ENCODE results near the gene BNIP5. TPM values are rescaled to one million over a fixed set of nuclear protein-coding genes. Genes with fewer than 3 reads are reported as not detected.

BNIP5 gene
- polyA plus RNA-seq, 4 donors, result 0.09 to 0.30 (median 0.20) TPM

DNA sequence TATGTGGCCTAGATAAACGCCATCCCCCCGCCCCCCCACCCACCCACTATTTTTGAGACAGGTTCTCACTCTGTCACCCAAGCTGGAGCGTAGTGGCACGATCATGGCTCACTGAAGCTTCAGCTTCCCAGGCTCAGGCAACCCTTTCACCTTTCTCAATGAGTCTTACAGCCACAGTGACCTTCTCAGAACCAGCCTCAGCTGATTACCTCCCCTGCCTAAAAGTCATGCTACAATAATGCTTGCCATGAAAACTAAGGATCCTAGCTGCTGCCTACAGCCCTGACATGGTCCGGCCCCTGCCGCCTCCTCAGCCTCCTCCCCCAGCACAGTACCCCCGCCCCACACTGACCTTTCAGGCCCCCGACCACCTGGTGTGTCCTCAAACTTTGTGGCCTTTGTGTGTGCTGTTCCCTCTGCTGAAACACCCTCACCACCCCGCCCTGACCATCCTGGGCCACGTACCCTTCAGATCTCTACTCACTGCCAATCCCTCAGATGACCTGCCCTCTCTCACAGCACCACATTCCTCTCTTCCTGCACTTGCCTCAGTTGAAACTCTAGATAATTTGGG lies 35.5 kb downstream of the BNIP5 start:
- no peak for DNase-seq (ENCODE audit: low read depth in 4 of 4, low spot score in 2 of 4)

DNA sequence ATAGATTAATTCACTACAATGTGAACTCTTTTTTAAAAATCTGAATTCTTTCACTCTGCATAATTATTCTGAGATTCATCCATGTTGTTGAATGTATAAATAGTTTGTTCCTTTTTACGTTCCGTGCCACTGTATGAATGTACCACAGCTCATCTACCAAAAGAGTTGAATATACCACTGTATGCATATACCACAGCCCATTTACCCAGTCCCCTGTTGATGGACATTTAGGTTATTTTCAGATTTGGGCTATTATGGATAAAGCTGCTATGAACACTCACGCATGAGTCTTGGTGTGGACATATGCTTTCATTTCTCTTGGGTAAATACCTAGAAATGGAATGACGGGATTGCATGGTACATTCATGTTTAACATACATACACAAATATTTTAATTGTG lies 38.7 kb downstream of the BNIP5 start:
- no peak for DNase-seq (ENCODE audit: low read depth in 4 of 4, low spot score in 2 of 4)

DNA sequence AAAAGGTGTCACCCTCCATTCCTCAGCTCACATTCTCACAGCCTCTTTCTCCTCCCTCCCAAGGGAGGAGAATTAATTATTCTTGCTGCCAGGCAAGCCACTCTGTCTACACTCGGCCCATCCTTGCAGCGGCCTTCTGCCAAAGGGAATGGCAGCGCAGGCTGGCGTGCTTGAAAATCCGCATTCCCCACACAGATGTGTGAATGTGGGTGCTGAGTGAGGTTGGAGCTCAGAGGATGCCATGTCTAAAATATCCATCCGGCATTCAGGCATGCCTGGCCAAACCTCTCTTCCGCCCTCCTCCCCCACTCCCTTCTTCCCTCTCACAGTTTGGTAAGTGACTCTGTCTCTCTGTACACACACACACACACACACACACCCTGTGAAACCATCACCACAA lies 39.2 kb downstream of the BNIP5 start:
- DNase-seq (ENCODE audit: low read depth in 4 of 4, low spot score in 2 of 4), result no peak

DNA sequence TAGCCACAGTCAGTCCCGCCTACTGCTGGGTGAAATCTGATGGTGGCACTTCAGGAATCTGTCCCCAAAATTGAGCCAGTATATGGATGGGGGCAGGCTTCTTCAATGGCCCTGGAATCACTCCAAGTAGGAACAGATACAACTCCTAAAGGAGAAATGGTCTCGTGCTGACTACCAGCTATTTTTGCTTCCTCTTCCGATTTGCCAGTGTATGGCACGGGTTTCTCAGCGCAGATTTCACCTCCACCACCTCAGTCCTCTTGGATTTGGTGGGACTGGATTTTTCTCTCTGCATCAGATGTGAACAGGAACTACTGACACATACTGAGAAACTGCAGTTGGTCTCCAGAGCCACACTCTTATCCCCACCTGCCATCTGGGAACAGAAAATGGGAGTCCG lies 39.6 kb downstream of the BNIP5 start:
- no peak for DNase-seq (ENCODE audit: low read depth in 4 of 4, low spot score in 2 of 4)

DNA sequence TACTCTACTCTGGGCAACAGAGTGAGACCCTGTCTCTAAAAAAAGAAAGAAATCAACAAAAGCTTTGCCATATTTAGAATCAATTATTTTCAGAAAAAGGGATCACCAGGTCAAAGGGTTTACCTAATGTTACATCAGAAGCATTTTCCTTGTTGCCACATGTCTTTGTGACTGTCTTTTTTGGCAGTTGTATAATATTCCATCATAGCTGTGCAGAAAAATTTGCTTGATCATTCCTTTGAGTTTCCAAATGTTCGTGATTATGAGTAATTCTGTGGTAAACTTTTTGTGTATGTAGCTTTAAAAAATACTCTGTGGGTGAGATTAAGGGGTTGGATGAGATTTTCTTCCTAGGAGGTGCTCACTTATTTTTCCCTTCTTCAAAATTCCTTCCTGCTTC lies 40.4 kb downstream of the BNIP5 start:
- DNase-seq (ENCODE audit: low read depth in 4 of 4, low spot score in 2 of 4), result no peak

DNA sequence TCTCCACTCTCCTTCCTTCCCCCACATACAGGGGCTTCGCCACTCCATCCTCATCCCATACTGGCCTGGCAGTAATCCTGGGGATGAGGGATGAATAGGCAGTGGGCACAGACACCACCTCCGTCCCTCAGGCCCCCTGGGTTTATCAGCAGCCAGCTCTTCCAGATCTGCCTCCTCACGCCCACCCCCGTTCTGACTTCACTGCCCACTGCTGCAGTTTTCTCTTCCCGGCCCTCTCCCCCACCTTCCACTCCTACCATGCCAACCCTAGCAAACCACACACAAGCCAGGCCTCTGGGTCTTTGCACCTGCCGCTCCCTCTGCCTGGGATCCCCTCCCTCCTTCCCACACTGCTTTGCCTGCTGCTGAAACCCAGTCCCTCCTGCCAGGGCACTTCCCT lies 44.5 kb downstream of the BNIP5 start:
- DNase-seq (ENCODE audit: low read depth in 4 of 4, low spot score in 2 of 4), result no peak

DNA sequence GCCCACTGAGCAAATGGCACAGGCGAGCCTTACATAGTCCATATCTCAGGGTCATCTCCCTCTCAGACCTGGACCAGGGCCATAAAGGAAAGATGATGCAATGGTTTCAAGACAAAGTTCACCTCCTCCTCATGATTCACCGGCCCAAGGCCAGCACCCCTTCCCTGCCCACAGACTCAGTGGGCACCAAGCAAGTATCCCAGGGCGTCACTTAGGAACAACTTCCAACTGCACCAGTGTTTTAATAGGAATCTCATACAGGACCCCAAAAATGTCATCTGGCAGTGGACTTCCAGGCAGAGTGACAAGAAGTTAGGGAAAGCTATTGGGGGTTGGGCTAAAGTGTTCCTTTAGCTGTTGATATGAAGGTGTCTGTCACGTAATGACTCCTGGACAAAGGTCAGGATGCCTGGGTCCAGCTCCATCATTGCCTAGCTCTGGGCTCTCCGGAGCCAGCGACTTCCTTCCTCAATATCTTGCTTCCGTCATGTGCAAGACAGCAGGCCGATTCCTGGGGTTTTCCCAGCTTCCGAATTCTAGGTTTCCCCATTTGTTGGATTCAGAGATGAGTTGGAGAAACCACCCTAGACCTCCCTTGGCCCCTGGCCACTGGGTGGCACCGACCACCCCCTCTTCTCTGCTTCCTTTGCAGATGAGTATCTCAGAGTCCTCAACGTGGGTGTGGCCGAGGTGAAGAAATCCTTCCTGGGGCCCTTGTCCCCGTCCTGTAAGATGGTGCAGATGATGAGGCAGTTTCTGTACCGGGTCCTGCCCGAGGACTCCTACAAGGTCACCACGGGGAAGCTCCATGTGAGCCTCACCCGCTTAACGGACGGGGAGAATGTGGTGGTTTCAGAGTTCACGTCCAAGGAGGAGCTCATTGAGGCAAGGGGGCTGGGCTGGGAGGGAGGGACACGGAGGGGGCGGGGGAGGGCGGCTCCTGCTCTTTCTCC lies 45.7 kb downstream of the BNIP5 start:
- no peak for DNase-seq (ENCODE audit: low read depth in 4 of 4, low spot score in 2 of 4)

DNA sequence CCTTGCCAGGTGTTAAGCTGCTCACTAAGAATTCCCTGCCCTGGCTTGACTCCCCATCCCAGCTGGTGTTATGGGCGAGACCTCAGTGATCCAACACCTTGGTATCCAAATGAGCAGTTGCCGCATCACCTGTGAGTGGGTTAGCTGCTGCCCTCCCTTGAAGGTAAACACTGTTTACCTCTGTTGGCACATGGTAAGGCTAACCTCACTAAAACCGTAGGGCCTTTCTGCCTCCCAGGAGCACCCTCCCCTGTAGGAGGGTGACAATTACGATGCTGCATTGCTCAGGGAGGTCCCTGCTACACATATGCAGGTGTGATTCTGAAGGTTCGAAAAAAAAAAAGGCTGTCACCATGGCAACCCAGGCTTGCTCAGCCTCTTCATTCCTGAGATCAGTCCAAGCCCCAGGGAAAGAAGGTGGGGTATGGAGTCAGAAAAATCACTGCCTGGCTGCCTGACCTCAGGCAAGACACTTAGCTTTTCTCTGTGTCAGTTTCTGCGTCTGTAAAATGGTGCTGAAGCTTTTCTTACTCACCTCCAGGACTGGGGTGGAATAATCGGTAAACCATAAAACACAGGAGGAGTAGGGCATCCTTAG lies 47.3 kb downstream of the BNIP5 start:
- no peak for DNase-seq (ENCODE audit: low read depth in 4 of 4, low spot score in 2 of 4)

DNA sequence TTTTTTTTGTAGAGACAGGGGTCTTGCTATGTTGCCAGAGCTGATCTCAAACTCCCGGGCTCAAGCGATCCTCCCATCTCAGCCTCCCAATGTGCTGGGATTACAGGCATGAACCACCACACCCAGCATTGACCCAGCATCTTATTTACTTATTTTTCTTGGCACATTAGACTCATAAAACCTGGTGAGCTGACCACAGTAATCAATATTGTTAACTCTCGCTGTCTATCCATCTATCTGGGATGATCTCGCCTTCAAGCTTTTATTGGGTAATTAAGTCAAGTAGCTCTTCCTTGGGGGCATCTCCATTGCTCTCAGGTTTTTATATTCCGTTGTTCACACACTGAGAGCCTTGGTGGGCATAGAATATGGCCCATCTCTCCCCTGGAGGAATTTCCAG lies 49.8 kb downstream of the BNIP5 start:
- DNase-seq (ENCODE audit: low read depth in 4 of 4, low spot score in 2 of 4), result no peak

DNA sequence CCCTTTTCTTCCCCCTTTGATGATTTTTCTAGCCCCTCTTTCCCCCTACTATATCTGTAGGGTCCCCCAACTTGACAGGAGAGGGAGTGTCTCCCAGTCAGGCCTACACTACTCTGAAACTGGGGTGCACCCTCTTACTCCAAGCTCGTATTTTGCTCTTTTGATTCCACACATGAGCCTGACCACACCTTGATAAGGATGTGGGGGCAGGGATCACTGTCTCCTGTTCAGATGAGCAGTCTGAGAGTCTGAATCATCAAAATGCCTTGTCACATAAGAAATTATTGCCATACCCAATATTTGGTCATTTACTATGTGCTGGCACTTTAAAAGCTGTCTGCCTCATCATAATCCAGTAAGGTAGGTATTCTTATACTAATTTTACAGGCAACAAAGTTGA lies 50.9 kb downstream of the BNIP5 start:
- DNase-seq (ENCODE audit: low read depth in 4 of 4, low spot score in 2 of 4), result no peak

DNA sequence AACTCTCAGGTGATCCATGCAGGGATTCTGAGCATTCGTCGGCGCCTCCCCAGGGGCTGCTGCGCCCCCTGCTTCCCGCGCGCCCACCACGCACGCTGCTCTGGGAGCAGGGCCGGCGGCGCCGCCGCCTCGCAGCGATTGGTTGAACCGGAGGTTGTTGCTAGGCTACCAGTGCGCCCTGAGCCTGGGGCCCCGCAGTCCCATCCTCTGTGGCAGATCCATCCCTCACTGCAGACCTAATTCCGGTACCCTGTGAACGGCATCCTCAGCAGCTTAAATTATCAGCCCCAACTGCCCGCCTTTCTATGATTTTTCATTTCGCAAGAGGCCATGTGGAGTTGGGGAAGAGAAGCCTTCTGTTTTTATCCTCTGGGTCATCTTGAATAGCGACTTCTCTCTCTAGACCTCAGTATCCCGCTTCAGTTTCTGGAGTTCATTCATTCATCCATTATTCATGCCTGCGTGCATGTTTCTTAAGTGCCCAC lies 51.5 kb downstream of the BNIP5 start:
- no peak for DNase-seq (ENCODE audit: low read depth in 4 of 4, low spot score in 2 of 4)

DNA sequence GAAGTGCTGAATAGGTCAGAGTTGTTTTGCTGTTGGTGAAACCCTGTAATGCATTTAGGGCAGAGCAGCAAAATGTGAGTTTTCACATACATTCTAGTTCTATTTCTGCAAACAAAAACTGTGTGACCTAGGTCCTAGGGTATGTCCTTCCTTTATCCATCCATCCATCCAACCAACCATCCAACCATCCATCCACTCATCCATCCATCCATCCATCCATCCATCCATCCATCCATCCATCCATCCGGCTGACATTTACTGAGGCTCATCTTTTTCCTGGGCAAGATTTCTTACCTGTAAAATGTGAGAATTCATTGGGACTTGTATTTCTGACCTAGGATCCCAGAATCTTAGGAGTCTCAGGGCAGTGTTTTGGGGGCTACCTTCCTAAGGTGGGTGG lies 52.3 kb downstream of the BNIP5 start:
- no peak for DNase-seq (ENCODE audit: low read depth in 4 of 4, low spot score in 2 of 4)

DNA sequence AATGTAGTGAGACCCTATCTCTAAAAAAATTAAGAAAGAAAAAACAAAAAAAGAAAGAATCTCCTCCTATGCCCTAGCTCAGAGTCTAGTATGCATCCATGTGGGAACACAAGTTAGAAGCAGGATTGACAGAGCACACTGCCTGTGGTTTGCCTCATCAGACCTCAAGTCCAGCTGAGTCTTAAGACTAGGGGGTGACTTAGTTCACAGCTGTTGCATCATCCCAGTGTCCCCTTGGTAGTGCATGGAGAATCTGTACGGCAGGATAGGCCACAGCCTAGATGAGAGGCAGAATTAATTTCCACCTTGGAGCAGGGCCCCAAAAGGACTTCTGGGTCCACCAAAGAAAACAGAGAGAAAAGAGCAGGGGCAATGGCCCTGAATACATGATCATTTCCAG lies 53.1 kb downstream of the BNIP5 start:
- no peak for DNase-seq (ENCODE audit: low read depth in 4 of 4, low spot score in 2 of 4)

DNA sequence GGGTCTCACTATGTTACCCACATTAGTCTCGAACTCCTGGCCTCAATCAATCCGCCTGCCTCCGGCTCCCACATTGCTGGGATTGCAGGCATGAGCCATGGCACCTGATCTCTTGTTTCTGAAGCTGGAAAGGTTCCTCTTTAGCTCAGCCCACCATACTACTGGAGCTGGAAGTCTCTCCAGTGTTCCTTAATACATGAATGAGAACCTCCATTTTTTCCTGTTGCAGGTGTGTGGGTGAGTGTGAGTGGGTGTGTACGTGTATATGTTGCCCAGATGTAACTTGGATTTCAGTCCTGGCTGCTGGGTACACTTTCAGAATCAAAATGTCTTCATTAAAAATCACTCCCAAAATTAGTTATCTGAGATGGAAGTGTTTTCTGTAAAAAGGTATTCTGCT lies 55.7 kb downstream of the BNIP5 start:
- no peak for DNase-seq (ENCODE audit: low read depth in 4 of 4, low spot score in 2 of 4)

DNA sequence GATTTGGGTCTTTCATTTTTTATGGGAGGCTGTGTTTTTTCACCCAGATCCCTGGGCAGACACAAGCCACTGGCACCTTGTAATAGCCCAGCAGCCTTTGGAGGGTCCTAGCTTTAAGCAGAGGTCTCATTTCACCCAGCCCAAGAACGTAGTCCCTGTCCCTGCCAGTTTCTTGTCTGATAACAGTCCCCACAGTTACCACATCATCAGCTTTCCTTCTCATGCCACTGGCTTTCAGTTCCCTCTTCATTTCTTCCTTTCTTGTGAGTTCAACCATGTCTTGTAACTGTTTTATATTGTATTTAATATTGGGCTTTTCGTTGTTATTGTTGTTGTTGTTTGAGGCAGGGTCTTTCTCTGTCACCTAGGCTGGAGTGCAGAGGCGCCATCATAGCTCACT lies 56.2 kb downstream of the BNIP5 start:
- DNase-seq (ENCODE audit: low read depth in 4 of 4, low spot score in 2 of 4), result no peak

DNA sequence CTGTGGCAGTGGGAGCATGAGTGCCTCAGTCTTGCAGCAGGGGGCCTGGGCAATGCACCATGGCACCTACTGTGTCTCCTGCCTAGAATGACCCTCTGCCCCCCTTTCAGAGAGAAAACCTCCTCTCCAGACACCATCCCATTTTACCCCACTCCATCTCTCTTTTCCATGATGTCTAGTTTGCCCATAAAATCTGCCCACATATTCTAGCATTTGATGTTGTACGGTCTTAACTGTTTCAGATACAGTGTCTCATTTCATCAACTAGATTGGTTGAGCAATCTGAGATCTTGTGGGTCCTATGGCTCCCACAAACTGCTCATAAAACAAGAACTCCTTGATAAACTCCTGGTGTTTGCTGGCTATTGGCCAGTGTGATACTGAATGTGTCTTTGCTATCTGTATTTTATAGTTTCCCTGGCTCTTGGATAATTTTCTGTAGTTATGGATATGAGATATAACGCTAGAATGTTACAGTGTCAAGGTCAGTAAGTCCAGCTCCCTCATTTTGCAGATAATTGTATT lies 58.7 kb downstream of the BNIP5 start:
- DNase-seq (ENCODE audit: low read depth in 4 of 4, low spot score in 2 of 4), result no peak

DNA sequence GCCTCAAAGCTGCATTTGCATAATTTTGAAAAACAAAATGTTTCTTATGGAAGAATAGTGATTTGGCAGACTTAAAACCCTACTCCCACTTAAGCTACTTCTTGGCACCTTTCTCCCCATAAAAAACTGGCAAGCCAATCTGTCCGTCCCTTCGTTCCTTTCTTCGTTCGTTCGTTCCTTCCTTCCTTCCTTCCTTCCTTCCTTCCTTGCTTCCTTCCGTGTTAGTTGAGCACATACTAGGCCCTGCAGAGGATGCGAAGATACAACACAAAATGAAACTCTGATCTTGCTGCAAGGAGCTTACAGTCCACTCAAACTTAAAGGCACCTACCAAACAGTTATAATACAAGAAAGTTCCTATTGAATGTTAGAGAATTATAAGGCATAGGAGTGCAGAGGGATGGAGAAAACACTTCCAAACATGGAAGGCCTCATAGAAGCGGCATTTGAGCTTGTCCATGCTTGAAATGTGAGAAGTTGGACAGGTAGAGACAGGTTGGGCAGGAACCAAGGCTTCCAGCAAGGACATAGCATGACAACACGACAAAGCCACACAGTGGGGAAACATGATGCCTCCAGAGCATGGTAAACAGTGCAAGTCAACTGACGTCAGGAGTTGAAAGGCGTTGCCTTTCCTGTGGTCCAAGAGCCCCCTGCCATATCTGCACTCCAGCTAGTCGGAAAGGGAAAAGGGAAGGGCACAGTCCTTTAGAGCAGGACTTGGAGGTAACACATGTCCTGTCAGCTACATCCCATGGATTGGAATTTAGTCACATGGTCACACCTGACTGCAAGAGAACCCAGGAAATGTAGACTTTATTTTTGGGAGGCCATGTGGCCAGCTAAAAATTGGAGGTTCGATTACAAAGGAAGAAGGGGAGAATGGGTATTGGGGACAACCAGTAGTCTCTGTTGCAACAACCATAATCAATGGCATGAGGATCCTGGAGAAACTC lies 59.8 kb downstream of the BNIP5 start:
- no peak for DNase-seq (ENCODE audit: low read depth in 4 of 4, low spot score in 2 of 4)

DNA sequence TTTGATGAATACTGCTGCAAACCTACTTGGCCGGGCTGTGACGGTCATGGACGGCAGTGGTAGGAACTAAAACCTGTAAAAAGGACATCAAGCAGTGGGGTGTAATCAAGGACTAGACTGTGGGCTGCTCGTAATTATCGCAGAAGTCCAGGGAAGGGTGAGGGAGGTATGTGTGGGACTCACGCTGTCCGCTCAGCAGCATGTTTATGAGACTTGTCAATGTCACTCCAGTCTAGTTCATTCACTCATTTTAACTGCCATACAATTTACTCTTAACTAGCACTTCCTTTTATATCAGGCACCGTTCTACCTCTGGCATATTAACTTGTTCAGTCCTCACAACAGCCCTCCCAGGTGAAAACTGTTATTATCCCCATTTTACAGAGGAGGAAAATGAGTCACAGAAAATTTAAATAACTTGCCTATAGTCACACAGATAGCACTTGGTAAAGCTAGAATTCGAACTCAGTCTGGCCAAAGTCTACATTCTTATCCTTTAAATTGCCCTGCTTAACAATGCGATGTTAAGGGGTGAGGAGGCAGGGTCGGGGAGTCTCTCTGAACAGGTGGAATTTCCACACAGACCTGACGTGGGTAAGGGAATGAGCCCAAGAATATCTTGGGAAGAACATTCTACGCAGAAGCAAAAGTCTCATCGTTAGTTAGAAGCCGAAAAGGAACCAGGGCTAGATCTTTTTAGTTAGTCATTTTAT lies 62.7 kb downstream of the BNIP5 start:
- DNase-seq (ENCODE audit: low read depth in 4 of 4, low spot score in 2 of 4), result no peak

DNA sequence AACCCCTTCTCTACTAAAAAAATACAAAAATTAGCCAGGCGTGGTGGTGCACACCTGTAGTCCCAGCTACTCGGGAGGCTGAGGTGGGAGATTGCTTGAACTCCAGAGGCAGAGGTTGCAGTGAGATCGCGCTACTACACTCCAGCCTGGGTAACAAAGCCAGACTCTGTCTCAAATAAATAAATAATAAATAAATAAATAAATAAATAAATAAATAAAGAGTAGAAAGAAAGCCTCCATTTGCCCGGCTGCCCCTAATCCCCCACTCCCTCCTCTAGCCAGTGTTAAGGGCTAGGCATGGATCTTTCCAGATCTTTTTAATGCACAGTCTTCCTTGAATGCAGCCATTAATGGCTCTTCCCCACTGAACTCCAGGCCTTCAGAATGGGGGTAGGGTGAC lies 63.6 kb downstream of the BNIP5 start:
- no peak for DNase-seq (ENCODE audit: low read depth in 4 of 4, low spot score in 2 of 4)

DNA sequence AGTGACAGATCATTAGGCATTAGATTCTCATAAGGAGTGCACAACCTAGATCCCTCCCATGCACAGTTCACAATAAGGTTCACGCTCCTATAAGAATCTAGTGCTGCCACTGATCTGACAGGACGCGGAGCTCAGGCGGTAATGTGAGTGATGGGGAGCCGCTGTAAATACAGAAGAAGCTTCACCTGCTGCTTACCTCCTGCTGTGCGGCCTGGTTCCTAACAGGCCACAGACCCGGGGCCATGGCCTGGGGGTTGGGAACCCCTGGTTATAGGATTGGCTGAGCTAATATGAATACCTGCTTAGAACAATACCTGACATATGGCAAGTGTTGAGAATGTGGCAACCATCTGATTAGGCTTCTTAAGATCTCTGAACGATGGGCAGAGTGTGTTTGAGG lies 64.5 kb downstream of the BNIP5 start:
- DNase-seq (ENCODE audit: low read depth in 4 of 4, low spot score in 2 of 4), result no peak

All from left renal cortex interstitium (tissue), 4 donors.